GM18868 (cell line): Measurements from ENCODE around the gene TENM4.

Experiments
- ATAC-seq: cut with Tn5 transposase; IDR thresholded peaks from one replicate; pipeline ENCODE4 v1.9.1; 2021; ENCODE audit warnings: mild to moderate bottlenecking, moderate library complexity; ENCODE audit not compliant: unreplicated experiment

TENM4 gene

DNA sequence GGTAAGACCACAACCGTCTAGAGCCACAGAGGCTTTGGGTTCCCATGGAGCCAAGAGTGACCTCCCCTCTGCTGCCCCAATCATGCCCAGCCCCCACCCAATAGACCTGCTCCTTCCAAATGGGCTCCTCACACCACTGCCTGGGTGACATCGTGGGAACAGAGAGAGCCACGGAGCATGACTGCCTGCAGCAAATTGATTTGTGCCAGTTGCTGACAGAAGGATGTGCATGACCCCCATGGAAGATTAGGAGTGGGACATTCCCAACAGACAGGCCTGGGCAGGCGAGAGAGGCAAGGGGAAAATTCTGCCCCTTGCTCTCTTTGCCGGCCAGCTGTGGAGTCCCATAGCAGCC lies 88.5 kb downstream of the TENM4 start:
- ATAC-seq: no peak

DNA sequence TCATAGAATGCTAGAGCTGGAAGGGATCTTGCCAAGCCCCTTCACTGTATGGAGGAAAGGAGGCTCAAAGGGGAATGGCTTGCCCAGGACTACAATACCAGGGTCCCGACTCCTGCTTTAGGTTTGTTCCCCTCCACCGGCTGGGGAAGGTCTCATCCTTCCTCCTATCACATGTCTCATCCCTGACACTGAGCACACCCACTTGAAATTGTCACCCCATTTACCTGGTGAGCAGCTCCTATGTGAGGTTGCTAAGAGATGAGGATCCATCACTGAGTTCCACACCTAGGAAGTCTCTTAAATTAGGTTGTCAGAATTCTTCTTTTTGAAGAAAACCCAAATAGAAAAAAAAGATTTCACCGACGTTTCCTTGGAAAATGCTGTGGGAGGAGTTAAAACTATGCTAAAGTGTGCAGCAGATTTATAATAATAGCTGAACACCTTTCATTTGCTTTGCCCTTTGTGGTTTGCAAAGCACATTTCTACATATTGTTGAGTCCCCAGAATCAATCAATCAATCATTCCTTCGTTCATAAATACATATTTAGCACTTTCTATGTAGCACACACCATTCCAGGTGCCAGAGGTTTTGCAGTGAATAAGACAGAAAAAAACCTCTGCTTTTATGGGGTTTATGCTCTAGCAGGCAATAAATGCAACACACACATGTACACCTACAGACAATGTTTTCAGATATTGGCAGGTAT lies 91.7 kb downstream of the TENM4 start:
- no peak for ATAC-seq

DNA sequence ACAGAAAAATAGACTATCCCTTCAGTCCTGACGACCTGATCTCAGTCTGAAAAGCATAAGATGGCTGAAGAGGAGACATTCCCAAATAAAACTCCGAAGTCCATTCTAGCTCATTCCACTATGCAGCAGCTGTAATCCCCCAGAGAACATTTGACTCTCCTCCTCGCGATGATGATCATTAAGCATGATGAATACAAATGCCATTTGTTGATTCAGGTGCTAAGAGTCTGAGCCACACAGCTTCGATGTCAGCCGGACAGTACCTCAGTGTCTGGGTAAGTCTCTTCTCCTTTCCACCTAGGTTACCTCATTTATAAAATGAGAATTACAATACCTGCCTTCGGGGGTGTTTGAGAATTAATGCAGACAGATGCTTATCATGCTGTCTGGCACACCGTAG lies 94.8 kb downstream of the TENM4 start:
- no peak for ATAC-seq

DNA sequence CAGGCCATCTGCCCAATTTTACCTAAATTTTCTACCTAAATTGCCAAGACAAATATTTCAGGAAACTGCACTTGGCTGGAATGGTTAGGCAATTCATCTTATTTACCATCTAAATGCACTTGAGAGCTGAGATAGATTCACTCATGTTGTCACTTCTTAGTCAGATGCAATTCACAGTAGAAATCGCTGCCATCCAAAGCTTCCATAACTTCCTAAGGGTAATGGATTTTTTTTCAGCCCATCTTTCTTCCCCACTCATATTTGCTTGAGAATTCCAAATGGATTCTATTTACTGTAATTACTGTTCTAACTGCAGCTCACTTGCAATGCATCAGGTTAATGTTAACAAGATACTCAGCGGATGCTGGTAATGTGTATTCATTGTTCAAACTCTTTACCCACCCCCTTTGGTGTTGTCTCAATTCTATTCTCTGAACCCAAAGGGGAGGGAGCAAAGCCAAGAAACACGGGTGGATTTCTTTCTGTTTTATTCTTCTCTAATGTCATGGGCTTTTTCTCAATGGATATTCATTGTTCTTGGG lies 96.0 kb downstream of the TENM4 start:
- no peak for ATAC-seq

DNA sequence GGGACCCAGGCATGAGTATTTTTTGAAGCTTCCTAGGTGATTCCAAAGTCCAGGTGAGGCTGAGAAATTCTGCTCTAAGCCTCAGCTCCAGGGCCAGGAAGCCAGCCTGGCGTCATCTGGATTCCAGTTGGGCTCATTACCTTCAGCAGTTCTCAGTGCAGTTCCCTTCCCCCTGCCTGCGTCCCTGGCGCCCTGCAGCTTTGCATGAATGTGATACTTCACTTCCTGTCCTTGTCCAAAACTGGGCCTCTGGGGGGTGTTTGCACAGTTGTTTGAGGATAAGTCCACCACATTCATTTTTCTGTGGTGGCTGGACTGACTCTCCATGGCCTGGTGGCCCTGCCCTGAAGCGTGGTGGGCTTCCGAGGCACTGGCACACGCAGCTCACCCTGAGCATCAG lies 98.1 kb downstream of the TENM4 start:
- no peak for ATAC-seq

DNA sequence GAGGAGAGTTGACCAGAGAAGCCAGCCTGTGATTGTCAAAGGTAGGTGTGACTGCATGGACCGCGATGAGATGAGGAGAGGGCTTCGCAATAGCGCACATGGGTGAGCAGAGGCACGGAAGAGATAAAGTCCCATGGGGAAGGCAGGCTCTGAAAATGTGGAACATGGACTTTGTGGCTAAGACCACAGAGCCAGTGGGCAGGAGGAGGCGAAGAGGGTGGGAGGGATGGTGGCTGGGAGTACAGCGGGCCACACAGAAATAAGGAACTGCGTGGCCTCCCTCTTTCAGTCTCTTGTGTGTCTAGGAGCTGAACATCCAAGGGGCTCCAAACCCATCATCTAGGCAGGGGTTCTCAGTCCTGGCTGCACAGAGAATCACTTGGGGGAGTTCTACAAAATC lies 98.6 kb downstream of the TENM4 start:
- no peak for ATAC-seq

DNA sequence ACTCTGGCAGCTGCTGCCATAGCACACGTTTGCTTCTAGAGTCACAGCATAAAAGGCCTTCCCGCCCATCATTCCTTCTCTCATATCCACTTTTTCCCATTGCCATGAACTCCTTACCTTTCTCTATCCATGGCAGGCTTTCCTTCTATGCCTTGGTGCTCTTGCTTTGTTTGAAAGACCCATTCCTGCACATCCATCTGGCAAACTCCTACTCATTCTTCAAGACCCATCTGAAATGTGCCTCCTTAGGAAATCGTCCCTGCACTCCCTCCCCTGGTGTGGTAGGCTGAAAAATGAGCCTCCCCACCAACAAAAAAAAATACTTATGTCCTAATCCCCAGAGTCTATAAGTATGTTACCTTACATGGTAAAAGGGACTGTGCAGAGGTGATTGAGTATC lies 100.3 kb downstream of the TENM4 start:
- no peak for ATAC-seq

DNA sequence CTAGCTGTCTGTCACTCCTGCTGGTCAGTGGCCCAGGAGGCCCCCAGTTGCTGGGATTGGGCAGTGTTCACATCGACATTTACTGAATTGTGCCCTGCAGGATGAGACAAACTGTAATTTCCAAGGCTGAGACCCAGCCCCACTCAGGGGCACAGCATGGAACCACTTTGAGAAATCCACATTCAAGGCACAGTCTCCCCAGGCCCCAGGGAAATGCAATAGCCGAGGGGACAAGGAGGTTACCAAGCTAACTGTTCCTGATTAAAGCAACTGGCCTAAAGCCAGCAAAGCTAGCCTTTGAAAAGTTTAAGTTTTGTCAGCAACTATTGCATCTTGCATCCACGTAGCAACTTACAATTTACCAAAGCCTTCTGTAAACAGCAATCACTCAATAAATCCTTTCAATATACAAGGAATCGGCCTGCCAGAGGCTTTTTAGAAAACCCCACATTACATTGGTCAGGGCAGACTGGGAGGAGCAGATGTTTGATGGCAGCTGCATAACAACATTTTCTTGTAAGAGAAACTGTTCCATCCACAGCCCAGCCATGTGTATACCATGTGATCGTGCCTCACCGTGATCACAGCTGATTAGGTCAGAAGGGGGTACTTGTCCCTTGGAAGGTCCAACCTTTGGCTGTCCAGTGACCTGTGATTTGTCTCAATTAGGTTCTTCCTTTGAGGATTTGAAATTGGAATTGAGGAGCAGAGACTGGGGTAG lies 103.9 kb downstream of the TENM4 start:
- ATAC-seq: no peak

DNA sequence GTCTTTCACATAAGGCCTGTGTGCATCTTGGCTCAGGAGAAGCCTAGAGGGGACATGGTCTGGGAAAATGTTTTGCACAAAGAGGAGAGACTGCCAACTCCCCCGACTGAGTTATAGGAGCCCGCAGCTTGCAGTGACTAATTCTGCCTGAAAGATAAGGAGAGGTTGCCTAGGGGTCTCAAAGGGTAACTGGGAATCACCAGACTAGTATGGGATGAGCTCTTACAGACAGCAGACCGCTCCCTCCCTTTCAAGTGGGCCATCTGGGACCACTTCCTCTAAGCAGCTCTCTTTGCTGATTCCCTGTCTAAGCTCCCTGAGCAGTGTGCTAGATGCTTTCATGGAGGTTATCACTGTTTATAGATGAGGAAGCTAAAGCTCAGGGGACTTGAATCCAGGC lies 105.1 kb downstream of the TENM4 start:
- no peak for ATAC-seq

DNA sequence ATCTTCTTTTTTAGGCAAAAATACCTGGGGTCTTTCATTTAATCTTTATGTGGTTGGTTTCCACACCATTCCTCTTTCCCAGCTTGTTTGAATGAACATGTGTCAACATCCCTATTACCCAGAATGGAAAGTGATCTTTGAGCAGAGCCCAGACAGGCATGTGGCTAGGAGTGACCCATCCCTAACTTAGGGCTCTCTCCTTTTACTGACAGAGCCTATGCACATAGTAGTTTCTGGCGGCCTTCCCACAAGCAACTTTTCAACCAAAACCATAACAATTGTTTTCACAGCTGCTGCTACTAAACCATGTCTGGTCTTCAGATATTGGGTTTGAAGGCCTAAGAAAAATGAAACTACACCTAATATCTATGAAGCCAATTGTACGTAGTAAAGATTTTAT lies 107.5 kb downstream of the TENM4 start:
- ATAC-seq: no peak

DNA sequence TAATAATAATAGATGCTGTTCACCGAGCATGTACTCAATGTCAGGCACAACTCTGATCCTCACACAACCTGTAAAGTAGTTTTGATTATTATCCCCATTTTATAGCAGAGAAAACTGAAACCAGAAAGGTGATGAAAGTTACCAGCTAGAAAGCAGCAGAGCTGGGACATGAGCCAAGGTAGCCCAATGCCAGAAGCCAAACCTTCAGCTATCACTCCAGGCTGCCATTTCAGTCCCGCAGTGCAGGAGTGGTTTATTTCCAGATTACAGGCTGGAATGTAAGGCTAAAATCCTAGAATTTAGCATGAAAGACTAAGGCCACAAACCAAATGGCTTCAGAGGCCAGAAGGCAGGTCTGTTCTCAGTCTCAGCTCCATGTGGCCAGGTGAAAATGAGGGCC lies 108.8 kb downstream of the TENM4 start:
- ATAC-seq: no peak

DNA sequence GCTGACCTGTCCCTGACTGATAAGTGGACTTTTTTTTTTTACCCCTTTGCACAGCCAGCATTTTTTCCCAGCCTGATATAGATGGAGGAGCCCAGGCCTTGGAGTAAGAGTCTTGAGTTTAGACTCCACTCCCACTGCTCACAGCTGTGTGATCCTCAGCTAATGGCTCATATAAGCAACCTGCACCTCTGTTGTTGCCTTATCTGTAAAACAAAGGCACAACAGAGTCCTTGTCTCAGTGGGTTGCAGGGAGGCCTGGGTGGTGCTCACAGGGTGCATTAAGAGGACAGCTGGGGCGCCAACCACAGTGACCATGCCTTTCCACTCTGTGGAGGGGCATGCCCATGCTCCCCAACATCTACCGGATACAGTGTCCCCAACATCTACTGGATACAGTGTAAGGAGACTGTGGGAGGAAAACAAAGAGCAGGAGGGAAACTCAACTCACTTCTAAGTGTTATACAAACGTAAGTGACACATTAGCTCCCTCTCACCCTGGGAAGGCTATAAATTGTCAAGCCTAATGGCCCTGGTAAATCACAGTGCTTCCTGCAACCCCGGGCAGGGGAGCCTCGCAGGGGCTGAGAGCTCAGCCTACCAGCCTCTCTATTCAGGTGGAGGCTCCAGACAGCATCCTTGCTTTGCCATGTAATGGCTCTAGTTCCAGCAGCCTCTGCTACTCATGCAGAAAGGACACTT lies 109.5 kb downstream of the TENM4 start:
- ATAC-seq: no peak

DNA sequence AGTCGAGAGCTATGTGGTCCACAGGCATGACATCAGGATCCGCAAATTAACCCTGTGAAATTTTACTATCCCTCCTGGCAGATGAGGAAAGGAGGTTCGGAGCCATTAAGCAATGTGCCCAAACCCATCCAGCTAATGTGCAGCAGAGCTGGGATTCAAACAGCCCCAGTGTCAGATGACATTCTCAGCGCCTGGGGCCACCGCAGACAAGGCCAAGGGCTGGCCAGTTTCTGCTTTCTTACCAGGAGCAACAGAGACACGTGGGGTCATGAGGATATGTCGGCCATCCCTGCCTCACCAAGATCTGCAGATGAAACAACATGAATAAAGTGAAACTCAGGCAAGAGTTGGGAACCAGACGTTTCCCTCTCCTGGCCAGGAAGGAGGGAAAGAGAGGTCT lies 110.2 kb downstream of the TENM4 start:
- no peak for ATAC-seq

DNA sequence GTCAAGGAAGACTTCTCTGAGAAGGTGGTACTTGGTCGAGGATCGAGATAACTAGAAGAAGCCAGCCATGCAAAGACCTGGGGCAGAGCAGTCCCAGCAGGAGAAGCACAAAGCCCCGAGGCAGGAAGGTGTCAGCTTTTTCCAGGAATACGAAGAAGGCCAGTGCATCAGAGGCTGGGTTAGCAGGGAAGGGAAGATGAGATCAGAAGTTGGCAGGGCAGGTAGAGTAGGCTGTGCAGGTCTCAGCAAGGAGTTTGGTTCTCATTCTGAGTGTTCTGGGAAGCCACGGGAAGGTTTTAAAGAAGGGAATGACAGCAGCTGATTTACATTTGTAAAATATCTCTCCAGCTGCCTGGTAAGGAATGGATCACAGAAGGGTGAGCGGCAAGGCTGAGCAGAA lies 111.3 kb downstream of the TENM4 start:
- ATAC-seq: no peak

DNA sequence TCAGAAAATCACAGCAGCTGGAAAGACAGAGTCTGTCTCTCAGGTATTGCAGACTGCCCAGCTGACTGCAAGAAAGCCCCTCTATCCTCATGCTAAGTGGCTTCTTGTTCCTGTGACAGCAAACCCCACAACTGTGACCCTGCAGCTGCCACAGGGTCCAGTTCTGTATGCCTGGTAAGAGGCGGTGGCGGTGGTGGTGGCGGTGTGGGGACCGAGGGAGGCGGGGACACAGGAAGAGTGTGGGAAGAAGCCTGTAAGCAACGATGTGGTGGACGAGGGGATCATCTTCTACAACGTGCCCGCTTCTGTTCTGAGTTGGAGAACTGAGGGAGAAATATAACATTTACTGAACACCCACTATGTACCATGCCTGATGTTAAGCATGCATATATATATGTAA lies 112.4 kb downstream of the TENM4 start:
- no peak for ATAC-seq

DNA sequence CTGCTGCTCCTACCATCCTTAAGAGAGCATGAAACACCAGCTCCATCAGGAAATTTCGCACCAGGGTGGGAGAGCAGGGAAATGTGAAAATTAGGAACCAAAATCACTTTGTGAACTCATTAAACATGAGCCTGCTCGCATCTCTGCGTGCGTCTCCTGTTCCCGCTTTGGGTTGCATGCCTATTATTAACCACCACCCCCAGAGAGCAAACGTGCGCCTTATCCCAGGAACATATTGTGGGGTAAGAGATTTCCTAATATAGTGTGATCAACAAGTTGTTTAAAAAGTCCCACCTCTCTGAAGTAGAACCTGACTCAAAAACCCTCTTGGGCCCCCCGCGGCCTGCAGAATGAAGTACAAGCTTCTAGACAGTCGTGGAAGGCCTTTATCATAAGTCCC lies 115.0 kb downstream of the TENM4 start:
- no peak for ATAC-seq

DNA sequence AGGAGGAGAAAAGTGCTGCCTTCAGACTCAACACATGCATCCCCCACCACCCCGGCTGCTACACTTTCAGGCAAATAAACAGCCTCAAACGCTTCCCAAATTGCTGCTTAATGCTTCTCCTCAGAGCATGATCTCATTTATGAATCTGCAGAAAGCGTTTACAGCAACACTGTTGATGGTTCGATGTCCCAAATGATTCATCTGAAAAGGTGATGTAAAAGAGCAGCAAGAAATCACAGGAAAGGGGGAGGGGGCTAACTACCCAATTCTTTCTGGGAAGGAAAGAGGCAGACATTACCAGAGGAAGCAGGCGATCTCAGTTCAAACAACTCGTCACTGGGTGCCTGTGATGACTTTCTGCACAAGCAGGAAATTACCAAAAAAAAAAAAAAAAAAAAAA lies 119.6 kb downstream of the TENM4 start:
- no peak for ATAC-seq

DNA sequence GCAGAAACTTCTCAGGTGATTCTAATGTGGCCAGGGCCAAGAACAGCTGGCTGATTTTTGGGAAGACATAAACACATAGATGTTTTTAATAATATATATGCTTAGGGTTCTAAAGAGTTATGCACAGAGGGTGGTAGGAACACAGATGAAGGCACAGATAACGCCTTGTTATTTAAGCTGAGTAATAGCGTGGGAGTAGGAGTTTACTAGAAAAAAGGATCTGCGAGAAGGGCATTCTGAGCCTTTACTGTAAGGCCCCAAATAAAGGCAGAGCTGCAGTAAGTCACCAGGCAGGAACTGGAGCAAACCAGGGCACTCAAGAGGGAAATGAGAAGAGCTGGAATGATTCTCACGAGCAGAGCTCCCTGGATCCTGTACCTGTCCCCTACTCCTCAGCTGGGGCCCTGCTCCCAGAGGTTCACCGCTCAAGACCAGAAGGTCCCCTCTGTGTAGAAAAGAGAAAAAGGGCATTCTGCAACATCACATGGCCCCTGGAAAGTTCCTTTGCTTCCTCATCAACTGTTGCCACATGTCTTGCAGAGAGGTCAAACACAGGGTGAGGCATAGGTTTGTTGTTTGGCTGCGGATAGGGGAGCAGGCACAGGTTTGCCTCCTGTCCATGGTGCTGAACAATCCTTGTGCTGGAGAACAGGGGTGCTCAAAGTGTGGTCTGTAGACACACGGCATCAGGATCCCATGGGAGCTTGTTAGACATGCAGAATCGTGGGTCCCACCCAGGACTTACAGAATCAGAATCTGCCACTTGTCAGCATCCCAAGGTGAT lies 125.7 kb downstream of the TENM4 start:
- no peak for ATAC-seq

DNA sequence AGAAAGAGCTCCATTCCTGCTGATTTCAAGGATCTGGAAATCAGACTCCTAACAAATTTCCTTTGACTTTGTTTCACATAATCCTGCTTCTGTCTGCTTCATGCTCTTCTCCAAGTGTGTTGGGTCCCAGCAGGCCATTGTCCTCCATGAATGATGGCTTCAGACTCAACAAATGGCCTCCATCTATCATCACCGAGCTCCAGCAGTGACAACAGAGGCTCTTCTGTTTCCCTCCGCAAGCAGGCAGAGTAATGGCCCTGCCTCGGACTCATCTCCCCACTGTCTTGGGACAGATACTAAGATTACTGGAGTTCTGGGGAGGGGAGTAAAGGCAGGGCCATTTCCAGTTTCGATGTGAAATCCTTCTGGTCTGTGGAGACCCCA lies 127.3 kb downstream of the TENM4 start:
- ATAC-seq: no peak

DNA sequence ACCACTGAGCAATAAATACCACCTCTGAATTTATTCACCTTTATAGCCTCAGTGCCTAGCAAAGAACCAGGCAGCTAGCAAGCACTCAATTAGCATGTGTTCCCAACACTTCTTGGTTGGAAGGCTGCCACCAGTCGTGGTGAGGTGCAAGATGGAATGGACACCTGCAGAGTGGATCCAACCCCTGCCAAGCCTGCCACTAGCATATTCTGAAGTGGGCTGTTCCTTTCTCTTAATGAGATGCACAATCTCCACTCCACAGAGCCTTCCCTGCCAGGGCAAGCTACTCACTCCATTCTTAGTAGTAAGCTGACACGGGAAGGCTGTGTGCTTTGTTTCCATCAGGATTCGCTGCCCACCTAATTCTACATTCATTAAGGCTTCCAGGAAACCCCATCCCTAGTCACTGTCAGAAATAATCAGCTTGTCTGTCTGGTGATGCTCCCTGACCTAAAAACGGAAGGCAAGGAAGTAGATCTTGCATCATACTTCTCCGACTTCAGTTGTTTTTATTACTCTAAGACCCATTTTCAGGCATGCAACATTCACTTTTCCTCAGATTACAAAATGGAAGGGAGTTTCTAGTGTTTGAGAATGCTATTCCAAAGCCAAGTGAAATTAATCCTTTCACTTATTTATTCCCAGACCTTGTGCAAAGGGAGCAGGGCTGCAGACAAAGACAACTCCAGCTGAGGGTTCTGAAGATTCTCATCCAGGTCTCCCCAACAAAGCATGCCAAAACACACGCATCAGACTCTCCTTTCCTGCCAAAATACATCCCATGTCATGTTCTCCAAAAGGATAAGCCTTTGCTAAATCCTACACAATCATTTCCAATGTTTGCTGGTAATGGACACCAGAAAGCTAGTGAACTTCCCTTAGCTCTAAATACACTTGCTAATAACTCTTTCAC lies 128.0 kb downstream of the TENM4 start:
- no peak for ATAC-seq
